HEK293 (cell line): ENCODE results near the gene PRADC1.

Source experiments
- CTCF ChIA-PET: fragments of 350-600 bp; formaldehyde crosslinking; extraction: SDS; loops from one replicate; lab custom pipeline; 2021; ENCODE audit warnings: antibody characterized with exemption; lab: Yijun Ruan, JAX
- POLR2A ChIA-PET: fragments of 300-600 bp; formaldehyde crosslinking; extraction: SDS; loops from one replicate; lab custom pipeline; 2020; ENCODE audit warnings: antibody characterized with exemption, inconsistent platforms; lab: Yijun Ruan, JAX
- H3K27ac ChIP-seq: fragments of 200-500 bp; sonication (Bioruptor generic); 2 replicates; pipeline ENCODE4 v1.5.1; 2014; ENCODE audit warnings: low read depth, low read length, control low read depth, inconsistent platforms; ENCODE audit errors: extremely low read depth
- H3K36me3 ChIP-seq, 2 experiments: fragments of 200-500 bp in 1 of 2; sonication (Bioruptor generic) in 1 of 2; 1 replicate in 1 of 2; 2 replicates in 1 of 2; pipeline ENCODE4 v1.5.1; 2014 to 2017; ENCODE audit warnings: inconsistent platforms in 2 of 2, low read length in 2 of 2; ENCODE audit not compliant: control insufficient read depth in 2 of 2, insufficient read depth in 1 of 2
- H3K4me1 ChIP-seq: fragments of 200-500 bp; sonication (Bioruptor generic); 2 replicates; pipeline ENCODE4 v1.5.1; 2014; ENCODE audit warnings: mild to moderate bottlenecking, low read length, inconsistent platforms; ENCODE audit not compliant: control insufficient read depth, insufficient read depth
- H3K4me3 ChIP-seq: 2 replicates; pipeline ENCODE4 v1.5.1; 2011; ENCODE audit warnings: low read depth, mild to moderate bottlenecking, control low read depth, low read length, moderate library complexity
- H3K9me3 ChIP-seq: fragments of 200-500 bp; sonication (Bioruptor generic); 2 replicates; pipeline ENCODE4 v1.5.1; 2014; ENCODE audit warnings: low read depth, low read length, inconsistent platforms; ENCODE audit not compliant: control insufficient read depth, insufficient read depth
- BCL11B ChIP-seq: fragments of 450-650 bp; formaldehyde crosslinking; IDR thresholded peaks from 2 replicates; pipeline ENCODE4 v1.5.1; 2016; ENCODE audit warnings: low read depth, missing biosample characterization, missing genetic modification characterization
- GFI1B ChIP-seq: fragments of 450-650 bp; formaldehyde crosslinking; IDR thresholded peaks from 2 replicates; pipeline ENCODE4 v1.5.1; 2016; ENCODE audit warnings: missing biosample characterization, missing genetic modification characterization
- KLF7 ChIP-seq: fragments of 450-650 bp; formaldehyde crosslinking; IDR thresholded peaks from 2 replicates; pipeline ENCODE4 v1.5.1; 2016; ENCODE audit warnings: missing biosample characterization, missing genetic modification characterization, borderline replicate concordance
- SCRT2 ChIP-seq: fragments of 450-650 bp; formaldehyde crosslinking; IDR thresholded peaks from 2 replicates; pipeline ENCODE4 v1.5.1; 2016; ENCODE audit warnings: missing biosample characterization, missing genetic modification characterization
- SP2 ChIP-seq: fragments of 450-650 bp; formaldehyde crosslinking; IDR thresholded peaks from 2 replicates; pipeline ENCODE4 v1.5.1; 2016; ENCODE audit warnings: missing biosample characterization, missing genetic modification characterization
- ZFP37 ChIP-seq: fragments of 450-650 bp; formaldehyde crosslinking; IDR thresholded peaks from 2 replicates; pipeline ENCODE4 v1.5.1; 2016; ENCODE audit warnings: missing biosample characterization, missing genetic modification characterization
- ZIC2 ChIP-seq: fragments of 450-650 bp; formaldehyde crosslinking; IDR thresholded peaks from 2 replicates; pipeline ENCODE4 v1.5.1; 2016; ENCODE audit warnings: missing biosample characterization, missing genetic modification characterization
- ZNF394 ChIP-seq: fragments of 450-650 bp; formaldehyde crosslinking; IDR thresholded peaks from 2 replicates; pipeline ENCODE4 v1.5.1; 2016; ENCODE audit warnings: missing biosample characterization, missing genetic modification characterization, mild to moderate bottlenecking, moderate library complexity, borderline replicate concordance
- ZNF423 ChIP-seq: fragments of 450-650 bp; formaldehyde crosslinking; IDR thresholded peaks from 2 replicates; pipeline ENCODE4 v1.5.1; 2016; ENCODE audit warnings: missing biosample characterization, missing genetic modification characterization
- ZNF433 ChIP-seq: fragments of 450-650 bp; formaldehyde crosslinking; IDR thresholded peaks from 2 replicates; pipeline ENCODE4 v1.5.1; 2016; ENCODE audit warnings: missing biosample characterization, missing genetic modification characterization, low read depth
- ZNF510 ChIP-seq: fragments of 450-650 bp; formaldehyde crosslinking; IDR thresholded peaks from 2 replicates; pipeline ENCODE4 v1.5.1; 2018; ENCODE audit warnings: mild to moderate bottlenecking, missing genetic modification characterization, missing biosample characterization; ENCODE audit not compliant: insufficient replicate concordance
- ZNF514 ChIP-seq: fragments of 450-650 bp; formaldehyde crosslinking; IDR thresholded peaks from 2 replicates; pipeline ENCODE4 v1.5.1; 2016; ENCODE audit warnings: missing biosample characterization, missing genetic modification characterization
- ZNF585B ChIP-seq: fragments of 450-650 bp; formaldehyde crosslinking; IDR thresholded peaks from 2 replicates; pipeline ENCODE4 v1.5.1; 2016; ENCODE audit warnings: missing biosample characterization, missing genetic modification characterization
- ZNF610 ChIP-seq: fragments of 450-650 bp; formaldehyde crosslinking; IDR thresholded peaks from 2 replicates; pipeline ENCODE4 v1.5.1; 2016; ENCODE audit warnings: missing biosample characterization, missing genetic modification characterization, borderline replicate concordance
- ZNF626 ChIP-seq: fragments of 450-650 bp; sonication (Bioruptor Pico); formaldehyde crosslinking; IDR thresholded peaks from 2 replicates; pipeline ENCODE4 v1.5.1; 2018; ENCODE audit warnings: missing biosample characterization, missing genetic modification characterization, inconsistent platforms
- ZNF76 ChIP-seq: fragments of 450-650 bp; formaldehyde crosslinking; IDR thresholded peaks from 2 replicates; pipeline ENCODE4; 2016; ENCODE audit warnings: low read depth, missing biosample characterization, missing genetic modification characterization, borderline replicate concordance
- ZNF777 ChIP-seq: fragments of 450-650 bp; formaldehyde crosslinking; IDR thresholded peaks from 2 replicates; pipeline ENCODE4 v1.5.1; 2017; ENCODE audit warnings: missing biosample characterization, missing genetic modification characterization, borderline replicate concordance
- ZSCAN4 ChIP-seq: fragments of 450-650 bp; formaldehyde crosslinking; IDR thresholded peaks from 2 replicates; pipeline ENCODE4 v1.5.1; 2017; ENCODE audit warnings: missing biosample characterization, missing genetic modification characterization
- ZXDB ChIP-seq: fragments of 450-650 bp; formaldehyde crosslinking; IDR thresholded peaks from 2 replicates; pipeline ENCODE4 v1.5.1; 2016; ENCODE audit warnings: missing biosample characterization, missing genetic modification characterization
- TF ChIP-seq, protein P1 (sequence below): fragments of 450-650 bp; formaldehyde crosslinking; conservative IDR thresholded peaks from 2 replicates; pipeline ENCODE4 v1.5.1; 2016; ENCODE audit warnings: low read depth, missing biosample characterization, missing genetic modification characterization
- TF ChIP-seq, protein P2 (sequence below): fragments of 450-650 bp; formaldehyde crosslinking; IDR thresholded peaks from 2 replicates; pipeline ENCODE4 v1.5.1; 2017; ENCODE audit warnings: missing biosample characterization, missing genetic modification characterization
- TF ChIP-seq, protein P3 (sequence below): fragments of 450-650 bp; formaldehyde crosslinking; conservative IDR thresholded peaks from 2 replicates; pipeline ENCODE4 v1.5.1; 2016; ENCODE audit warnings: low read depth, missing biosample characterization, missing genetic modification characterization
- TF ChIP-seq, protein P4 (sequence below): fragments of 450-650 bp; formaldehyde crosslinking; IDR thresholded peaks from 2 replicates; pipeline ENCODE4 v1.5.1; 2016; ENCODE audit warnings: missing biosample characterization, missing genetic modification characterization

The PRADC1 gene

GRCh38 chr2:73233932-73234832 lies 1.1 kb upstream of the PRADC1 start, which contains the start of gene CCT7:
TSS of gene CCT7 (plus strand) at chr2:73234308. CDS start at chr2:73234379, 71 bp downstream.
- Histone ChIP-seq H3K4me1 (peaks cover 12% of the 10 kb centered on the region; the same call in 1 of the 2 replicates), H3K27ac (peak within 1 kb of the TSS; percentile 97), H3K36me3 (peaks cover 8 to 47% of the 10 kb centered on the region in 2 experiments), H3K4me3 (peak within 1 kb of the TSS; percentile 87), H3K9me3 (no peaks in the 10 kb centered on the region)
- ChIA-PET POLR2A (interaction anchor here (0.8 to 3.7 kb wide), 23 partner anchors 9 to 1222 kb away, joined by 3 to 33 read pairs (median 7); partner anchors contain the start of genes ALMS1, FBXO41, SPR and TPRKB), CTCF (interaction anchor here (1.2 to 2.2 kb wide), 4 partner anchors 11 to 35 kb away, joined by 5 to 6 read pairs (median 6); no protein-coding TSS in a partner anchor)
- TF ChIP-seq ZNF433 (no peak), ZNF423 (no peak), ZNF777 (no peak), ZSCAN4 (tag by site-specific recombination) (peak; percentile 30; the same call in 1 of the 2 replicates), SP2 (peak; percentile 58), ZNF514 (tag by site-specific recombination) (no peak), ZNF76 (tag by site-specific recombination) (peak; percentile 95), ZNF610 (peak; percentile 31; the same call in 1 of the 2 replicates), ZFP37 (tag by site-specific recombination) (peak; percentile 74; the same call in 1 of the 2 replicates), ZNF585B (tag by site-specific recombination) (0 out of 2 replicates have a peak, but pooled peaks have one; percentile 12), ZIC2 (tag by site-specific recombination) (no peak), KLF7 (tag by site-specific recombination) (0 out of 2 replicates have a peak, but pooled peaks have one; percentile 25), ZXDB (tag by site-specific recombination) (peak; percentile 70), BCL11B (tag by site-specific recombination) (no peak; the same call in 1 of the 2 replicates), GFI1B (tag by site-specific recombination) (no peak), ZNF626 (no peak), ZNF510 (tag by site-specific recombination) (no peak), SCRT2 (no peak), ZNF394 (tag by site-specific recombination) (peak; percentile 63)
- TF ChIP-seq, protein P1, sequence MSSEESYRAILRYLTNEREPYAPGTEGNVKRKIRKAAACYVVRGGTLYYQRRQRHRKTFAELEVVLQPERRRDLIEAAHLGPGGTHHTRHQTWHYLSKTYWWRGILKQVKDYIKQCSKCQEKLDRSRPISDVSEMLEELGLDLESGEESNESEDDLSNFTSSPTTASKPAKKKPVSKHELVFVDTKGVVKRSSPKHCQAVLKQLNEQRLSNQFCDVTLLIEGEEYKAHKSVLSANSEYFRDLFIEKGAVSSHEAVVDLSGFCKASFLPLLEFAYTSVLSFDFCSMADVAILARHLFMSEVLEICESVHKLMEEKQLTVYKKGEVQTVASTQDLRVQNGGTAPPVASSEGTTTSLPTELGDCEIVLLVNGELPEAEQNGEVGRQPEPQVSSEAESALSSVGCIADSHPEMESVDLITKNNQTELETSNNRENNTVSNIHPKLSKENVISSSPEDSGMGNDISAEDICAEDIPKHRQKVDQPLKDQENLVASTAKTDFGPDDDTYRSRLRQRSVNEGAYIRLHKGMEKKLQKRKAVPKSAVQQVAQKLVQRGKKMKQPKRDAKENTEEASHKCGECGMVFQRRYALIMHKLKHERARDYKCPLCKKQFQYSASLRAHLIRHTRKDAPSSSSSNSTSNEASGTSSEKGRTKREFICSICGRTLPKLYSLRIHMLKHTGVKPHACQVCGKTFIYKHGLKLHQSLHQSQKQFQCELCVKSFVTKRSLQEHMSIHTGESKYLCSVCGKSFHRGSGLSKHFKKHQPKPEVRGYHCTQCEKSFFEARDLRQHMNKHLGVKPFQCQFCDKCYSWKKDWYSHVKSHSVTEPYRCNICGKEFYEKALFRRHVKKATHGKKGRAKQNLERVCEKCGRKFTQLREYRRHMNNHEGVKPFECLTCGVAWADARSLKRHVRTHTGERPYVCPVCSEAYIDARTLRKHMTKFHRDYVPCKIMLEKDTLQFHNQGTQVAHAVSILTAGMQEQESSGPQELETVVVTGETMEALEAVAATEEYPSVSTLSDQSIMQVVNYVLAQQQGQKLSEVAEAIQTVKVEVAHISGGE, result peak; percentile 98
- TF ChIP-seq, protein P2, sequence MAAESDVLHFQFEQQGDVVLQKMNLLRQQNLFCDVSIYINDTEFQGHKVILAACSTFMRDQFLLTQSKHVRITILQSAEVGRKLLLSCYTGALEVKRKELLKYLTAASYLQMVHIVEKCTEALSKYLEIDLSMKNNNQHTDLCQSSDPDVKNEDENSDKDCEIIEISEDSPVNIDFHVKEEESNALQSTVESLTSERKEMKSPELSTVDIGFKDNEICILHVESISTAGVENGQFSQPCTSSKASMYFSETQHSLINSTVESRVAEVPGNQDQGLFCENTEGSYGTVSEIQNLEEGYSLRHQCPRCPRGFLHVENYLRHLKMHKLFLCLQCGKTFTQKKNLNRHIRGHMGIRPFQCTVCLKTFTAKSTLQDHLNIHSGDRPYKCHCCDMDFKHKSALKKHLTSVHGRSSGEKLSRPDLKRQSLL (tag by site-specific recombination), result peak; percentile 90
- TF ChIP-seq, protein P3, sequence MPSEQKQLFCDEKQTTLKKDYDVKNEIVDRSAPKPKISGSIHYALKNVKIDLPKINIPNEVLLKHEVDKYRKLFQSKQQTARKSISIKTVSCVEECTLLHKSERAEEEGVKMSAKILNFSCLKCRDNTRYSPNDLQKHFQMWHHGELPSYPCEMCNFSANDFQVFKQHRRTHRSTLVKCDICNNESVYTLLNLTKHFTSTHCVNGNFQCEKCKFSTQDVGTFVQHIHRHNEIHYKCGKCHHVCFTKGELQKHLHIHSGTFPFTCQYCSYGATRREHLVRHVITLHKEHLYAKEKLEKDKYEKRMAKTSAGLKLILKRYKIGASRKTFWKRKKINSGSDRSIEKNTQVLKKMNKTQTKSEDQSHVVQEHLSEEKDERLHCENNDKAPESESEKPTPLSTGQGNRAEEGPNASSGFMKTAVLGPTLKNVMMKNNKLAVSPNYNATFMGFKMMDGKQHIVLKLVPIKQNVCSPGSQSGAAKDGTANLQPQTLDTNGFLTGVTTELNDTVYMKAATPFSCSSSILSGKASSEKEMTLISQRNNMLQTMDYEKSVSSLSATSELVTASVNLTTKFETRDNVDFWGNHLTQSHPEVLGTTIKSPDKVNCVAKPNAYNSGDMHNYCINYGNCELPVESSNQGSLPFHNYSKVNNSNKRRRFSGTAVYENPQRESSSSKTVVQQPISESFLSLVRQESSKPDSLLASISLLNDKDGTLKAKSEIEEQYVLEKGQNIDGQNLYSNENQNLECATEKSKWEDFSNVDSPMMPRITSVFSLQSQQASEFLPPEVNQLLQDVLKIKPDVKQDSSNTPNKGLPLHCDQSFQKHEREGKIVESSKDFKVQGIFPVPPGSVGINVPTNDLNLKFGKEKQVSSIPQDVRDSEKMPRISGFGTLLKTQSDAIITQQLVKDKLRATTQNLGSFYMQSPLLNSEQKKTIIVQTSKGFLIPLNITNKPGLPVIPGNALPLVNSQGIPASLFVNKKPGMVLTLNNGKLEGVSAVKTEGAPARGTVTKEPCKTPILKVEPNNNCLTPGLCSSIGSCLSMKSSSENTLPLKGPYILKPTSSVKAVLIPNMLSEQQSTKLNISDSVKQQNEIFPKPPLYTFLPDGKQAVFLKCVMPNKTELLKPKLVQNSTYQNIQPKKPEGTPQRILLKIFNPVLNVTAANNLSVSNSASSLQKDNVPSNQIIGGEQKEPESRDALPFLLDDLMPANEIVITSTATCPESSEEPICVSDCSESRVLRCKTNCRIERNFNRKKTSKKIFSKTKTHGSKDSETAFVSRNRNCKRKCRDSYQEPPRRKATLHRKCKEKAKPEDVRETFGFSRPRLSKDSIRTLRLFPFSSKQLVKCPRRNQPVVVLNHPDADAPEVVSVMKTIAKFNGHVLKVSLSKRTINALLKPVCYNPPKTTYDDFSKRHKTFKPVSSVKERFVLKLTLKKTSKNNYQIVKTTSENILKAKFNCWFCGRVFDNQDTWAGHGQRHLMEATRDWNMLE (tag by site-specific recombination), result peak; percentile 64; the same call in 1 of the 2 replicates
- TF ChIP-seq, protein P4, sequence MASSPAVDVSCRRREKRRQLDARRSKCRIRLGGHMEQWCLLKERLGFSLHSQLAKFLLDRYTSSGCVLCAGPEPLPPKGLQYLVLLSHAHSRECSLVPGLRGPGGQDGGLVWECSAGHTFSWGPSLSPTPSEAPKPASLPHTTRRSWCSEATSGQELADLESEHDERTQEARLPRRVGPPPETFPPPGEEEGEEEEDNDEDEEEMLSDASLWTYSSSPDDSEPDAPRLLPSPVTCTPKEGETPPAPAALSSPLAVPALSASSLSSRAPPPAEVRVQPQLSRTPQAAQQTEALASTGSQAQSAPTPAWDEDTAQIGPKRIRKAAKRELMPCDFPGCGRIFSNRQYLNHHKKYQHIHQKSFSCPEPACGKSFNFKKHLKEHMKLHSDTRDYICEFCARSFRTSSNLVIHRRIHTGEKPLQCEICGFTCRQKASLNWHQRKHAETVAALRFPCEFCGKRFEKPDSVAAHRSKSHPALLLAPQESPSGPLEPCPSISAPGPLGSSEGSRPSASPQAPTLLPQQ, result peak; percentile 51; the same call in 1 of the 2 replicates
